Lower lobe of right lung (tissue), 2 donors: ENCODE measurements around the gene NBAS. TPM values are rescaled to one million over a fixed set of nuclear protein-coding genes. Genes with fewer than 3 reads are reported as not detected.

ENCODE experiments used
- ATAC-seq, 2 donors: fragments of 200-7000 bp; cut with Tn5 transposase; one replicate each; pipeline ENCODE4 v1.9.1; 2020 to 2022; ENCODE audit warnings: mild to moderate bottlenecking in 2 of 2, moderate library complexity in 2 of 2
- DNase-seq: peaks from one replicate; pipeline ENCODE4 v3.0.0-alpha.2; 2020
- H3K27ac ChIP-seq: fragments of 200-600 bp; one replicate; pipeline ENCODE4 v1.8.0; 2022
- H3K27me3 ChIP-seq: fragments of 200-600 bp; one replicate; pipeline ENCODE4 v1.8.0; 2022; ENCODE audit warnings: low read depth
- H3K36me3 ChIP-seq: fragments of 200-600 bp; one replicate; pipeline ENCODE4 v1.8.0; 2022; ENCODE audit warnings: mild to moderate bottlenecking
- H3K4me1 ChIP-seq: fragments of 200-600 bp; one replicate; pipeline ENCODE4 v1.8.0; 2022
- H3K4me3 ChIP-seq: fragments of 200-600 bp; one replicate; pipeline ENCODE4 v1.8.0; 2022; ENCODE audit warnings: mild to moderate bottlenecking
- H3K9me3 ChIP-seq: fragments of 200-600 bp; one replicate; pipeline ENCODE4 v1.8.0; 2022
- intact Hi-C: fragments of 100-400 bp; cut with DNase I; formaldehyde crosslinking; loops from one replicate; pipeline ENCODE4 v1.11.0; 2022
- total RNA-seq: library from RNA; stranded (reverse); fragmentation: NEBNext Ultra II Directional; extraction: Animal tissue kit (Norgen Biotek cat#: 25700); gene quantifications from one replicate; pipeline ENCODE4 v1.2.1, GENCODE V29; 2021
- TF ChIP-seq, protein P1 (sequence below): fragments of 200-600 bp; IDR thresholded peaks from one replicate; pipeline ENCODE4 v1.8.0; 2022; ENCODE audit warnings: antibody characterized with exemption, mild to moderate bottlenecking
- donor health status: DM: no; HTN: yes; CAD: no; lungs with severe emphysema.

The NBAS gene
- total RNA-seq, 1 donor from 2014 or later, result 42.4 TPM

DNA sequence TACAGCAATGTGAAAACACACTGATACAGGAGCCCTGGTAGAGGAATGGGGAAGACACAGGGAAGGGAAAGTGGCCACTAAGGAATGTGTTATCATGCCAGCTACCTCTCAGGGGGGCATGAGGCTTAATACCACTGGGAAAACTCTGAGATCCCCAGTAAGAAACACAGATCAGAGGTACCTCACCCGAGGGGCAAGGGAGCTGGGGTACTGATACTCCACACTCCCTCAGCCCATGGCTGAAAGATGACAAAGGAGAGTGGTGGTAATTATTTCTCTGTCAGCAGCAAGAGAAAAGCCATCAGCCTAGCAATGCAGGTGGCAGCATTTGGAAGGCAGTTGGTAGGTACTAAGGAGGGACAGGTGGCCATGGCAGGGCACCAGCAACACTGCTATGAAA lies 434.8 kb downstream of the NBAS start:
- H3K27ac ChIP-seq, result no peak overlapping the region
- DNase-seq (no peak), ATAC-seq (no peak)
- H3K36me3 ChIP-seq, result no peaks in the 10 kb centered on the region
- no peaks in the 10 kb centered on the region for H3K27me3 ChIP-seq
- no peaks in the 10 kb centered on the region for H3K9me3 ChIP-seq
- no peak overlapping the region for H3K4me3 ChIP-seq
- H3K4me1 ChIP-seq, result no peaks in the 10 kb centered on the region
- intact Hi-C loops, result no loop called here
- TF ChIP-seq, protein P1, sequence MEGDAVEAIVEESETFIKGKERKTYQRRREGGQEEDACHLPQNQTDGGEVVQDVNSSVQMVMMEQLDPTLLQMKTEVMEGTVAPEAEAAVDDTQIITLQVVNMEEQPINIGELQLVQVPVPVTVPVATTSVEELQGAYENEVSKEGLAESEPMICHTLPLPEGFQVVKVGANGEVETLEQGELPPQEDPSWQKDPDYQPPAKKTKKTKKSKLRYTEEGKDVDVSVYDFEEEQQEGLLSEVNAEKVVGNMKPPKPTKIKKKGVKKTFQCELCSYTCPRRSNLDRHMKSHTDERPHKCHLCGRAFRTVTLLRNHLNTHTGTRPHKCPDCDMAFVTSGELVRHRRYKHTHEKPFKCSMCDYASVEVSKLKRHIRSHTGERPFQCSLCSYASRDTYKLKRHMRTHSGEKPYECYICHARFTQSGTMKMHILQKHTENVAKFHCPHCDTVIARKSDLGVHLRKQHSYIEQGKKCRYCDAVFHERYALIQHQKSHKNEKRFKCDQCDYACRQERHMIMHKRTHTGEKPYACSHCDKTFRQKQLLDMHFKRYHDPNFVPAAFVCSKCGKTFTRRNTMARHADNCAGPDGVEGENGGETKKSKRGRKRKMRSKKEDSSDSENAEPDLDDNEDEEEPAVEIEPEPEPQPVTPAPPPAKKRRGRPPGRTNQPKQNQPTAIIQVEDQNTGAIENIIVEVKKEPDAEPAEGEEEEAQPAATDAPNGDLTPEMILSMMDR, result no peak

DNA sequence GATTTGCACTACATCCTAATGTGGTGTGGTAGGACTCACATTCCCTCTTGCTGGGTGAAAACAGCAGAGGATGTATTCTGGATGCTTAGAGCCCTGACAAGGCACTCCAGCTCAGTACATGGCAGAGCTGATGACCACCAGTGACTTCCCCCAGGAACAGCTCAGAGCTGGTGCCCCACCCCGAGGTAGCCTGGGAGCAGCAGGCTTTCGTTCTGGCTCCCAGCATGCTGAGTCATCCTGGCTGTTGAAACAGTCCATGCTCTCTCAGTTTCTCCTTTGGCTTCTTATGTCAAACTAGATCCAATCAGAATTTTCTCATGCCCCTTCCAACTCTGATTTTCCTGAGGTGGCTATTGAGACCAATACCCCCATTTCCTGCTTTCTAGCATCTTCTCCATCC lies 438.2 kb downstream of the NBAS start:
- DNase-seq, result no peak
- no peaks in the 10 kb centered on the region for H3K36me3 ChIP-seq
- no peak overlapping the region for H3K4me3 ChIP-seq
- no peaks in the 10 kb centered on the region for H3K27me3 ChIP-seq
- no peak overlapping the region for H3K27ac ChIP-seq
- TF ChIP-seq, protein P1, result no peak
- H3K4me1 ChIP-seq, result no peaks in the 10 kb centered on the region
- no peaks in the 10 kb centered on the region for H3K9me3 ChIP-seq
- no peak for ATAC-seq
- intact Hi-C loops, result no loop called here

DNA sequence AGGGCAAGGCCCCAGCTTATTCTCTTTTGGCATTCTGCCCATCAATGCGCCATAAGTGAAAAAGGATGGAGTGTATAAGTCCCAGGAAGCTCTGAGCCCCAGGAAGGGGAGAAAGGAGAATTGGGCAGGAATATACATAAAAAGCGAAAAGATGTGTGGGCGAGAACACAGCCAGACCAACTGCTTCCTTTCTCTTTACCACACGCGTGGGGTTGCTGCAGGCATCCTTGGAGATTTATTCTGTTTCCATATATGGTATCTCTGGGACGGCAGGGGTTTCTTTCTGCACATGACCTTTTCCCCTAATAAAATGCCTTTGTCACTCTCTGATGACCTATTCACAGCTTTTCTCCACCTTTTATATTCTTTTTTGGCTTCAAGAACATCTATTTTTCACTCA lies 440.5 kb downstream of the NBAS start:
- no peaks in the 10 kb centered on the region for H3K4me1 ChIP-seq
- TF ChIP-seq, protein P1, result no peak
- intact Hi-C loops, result no loop called here
- no peak overlapping the region for H3K27ac ChIP-seq
- ATAC-seq (no peak), DNase-seq (no peak)
- no peak overlapping the region for H3K4me3 ChIP-seq
- H3K27me3 ChIP-seq, result no peaks in the 10 kb centered on the region
- no peaks in the 10 kb centered on the region for H3K9me3 ChIP-seq
- no peaks in the 10 kb centered on the region for H3K36me3 ChIP-seq

DNA sequence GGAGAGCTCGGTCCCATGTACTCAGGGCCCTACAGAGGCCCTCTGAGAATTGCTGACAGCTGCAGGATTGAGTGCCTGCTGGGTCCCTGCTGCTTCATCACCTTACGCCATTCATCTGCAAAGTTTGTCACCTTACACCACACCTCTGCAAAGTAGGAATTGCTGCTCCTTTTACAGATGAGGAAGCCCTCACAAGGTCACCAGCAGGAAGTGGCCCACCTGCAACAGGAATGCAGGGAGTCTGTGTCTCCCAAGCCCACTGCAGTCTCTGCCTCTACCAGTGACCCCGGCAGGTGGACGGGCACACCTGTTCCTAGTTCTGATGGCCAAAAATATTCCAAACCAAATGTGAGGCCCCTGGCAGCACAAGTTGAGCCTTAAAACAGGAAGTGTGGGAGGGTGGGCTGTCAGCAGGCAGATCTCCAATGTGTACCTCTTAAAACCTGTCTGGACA lies 441.4 kb downstream of the NBAS start:
- H3K4me3 ChIP-seq, result no peak overlapping the region
- TF ChIP-seq, protein P1, result no peak
- DNase-seq, result no peak
- H3K27me3 ChIP-seq, result no peaks in the 10 kb centered on the region
- no peaks in the 10 kb centered on the region for H3K36me3 ChIP-seq
- no peaks in the 10 kb centered on the region for H3K9me3 ChIP-seq
- no peak for ATAC-seq
- no peaks in the 10 kb centered on the region for H3K4me1 ChIP-seq
- H3K27ac ChIP-seq, result no peak overlapping the region
- intact Hi-C loops, result no loop called here

DNA sequence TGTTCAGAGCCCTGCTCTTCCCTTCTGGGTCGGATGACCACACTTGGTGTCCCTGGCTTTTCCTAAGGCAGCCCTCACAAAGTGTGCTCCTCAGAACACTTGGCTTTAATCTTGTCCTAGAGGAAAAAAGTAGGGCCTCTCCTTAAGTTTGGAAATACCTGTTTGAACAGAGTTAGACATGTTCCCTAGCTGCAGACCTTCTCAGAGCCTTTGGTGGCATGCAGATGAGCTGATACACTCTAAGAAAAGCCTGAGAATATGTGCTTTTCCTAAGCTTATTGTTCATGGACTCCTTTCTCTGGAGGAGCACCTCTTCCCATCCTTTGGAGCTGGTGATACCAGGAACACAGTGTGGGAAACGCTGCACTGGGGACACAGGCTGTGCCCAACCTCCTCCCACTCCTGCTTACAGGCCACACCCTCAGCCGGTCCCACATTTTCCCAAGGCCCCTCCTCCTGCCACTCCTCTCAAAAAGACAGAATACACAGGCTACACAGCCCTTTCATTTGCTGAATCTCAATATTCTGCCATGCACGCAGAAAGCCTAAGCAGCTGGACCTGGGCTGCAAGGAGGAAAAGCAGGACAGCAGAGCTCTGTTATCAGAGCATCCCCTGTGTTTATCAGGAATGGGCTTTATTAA lies 443.6 kb downstream of the NBAS start:
- no peak for DNase-seq
- Histone ChIP-seq H3K9me3 (peaks cover 5% of the 10 kb centered on the region), H3K27ac (no peak overlapping the region), H3K4me1 (no peaks in the 10 kb centered on the region), H3K36me3 (no peaks in the 10 kb centered on the region), H3K4me3 (no peak overlapping the region), H3K27me3 (no peaks in the 10 kb centered on the region)
- TF ChIP-seq, protein P1, result no peak
- intact Hi-C loops, result no loop called here
- ATAC-seq, result no peak

Other genes with a start within 250 kb of the NBAS start
- gene DDX1, start 30.5 kb upstream of the NBAS start, total RNA-seq, result 60.4 TPM